Measurements from ENCODE around the gene RPP40.
A peak's percentile ranks its signal among the peaks of the same experiment; 100 is the strongest.

The RPP40 gene

DNA sequence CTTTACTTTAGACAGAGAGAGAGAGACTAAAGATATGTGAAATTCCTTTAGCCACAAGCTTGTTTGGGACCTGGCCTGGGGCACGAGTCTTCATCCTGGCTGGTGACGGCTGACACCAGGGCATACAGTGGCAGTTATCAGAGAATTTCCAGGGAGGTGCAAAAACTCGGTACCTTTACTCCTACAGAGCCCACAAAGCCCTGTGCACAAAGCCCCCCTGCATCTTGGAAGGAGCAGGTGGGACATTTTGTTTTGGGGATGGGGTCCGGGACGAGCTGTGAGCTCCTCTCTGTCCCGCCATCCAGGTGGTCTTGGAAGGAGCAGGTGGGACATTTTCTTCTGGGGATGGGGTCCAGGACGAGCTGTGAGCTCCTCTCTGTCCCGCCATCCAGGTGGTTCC is 28.9 kb downstream of the RPP40 start:
- Histone ChIP-seq H3K9me3 (ENCODE audit: control insufficient read depth, insufficient read depth, low read depth, low read length) (no peaks in the 10 kb centered on the region), H3K4me1 (ENCODE audit: control insufficient read depth, insufficient read depth, low read length) (no peaks in the 10 kb centered on the region), H3K36me3 (ENCODE audit: control insufficient read depth in 2 of 2, insufficient read depth in 1 of 2, low read length in 2 of 2) (no peaks in the 10 kb centered on the region), H3K27ac (ENCODE audit: extremely low read depth, low read depth, low read length) (no peak overlapping the region), H3K4me3 (ENCODE audit: low read depth, low read length) (no peak overlapping the region)
- ChIA-PET CTCF (interaction anchor here (0.6 to 2.0 kb wide), 3 partner anchors 24 to 56 kb away, joined by 3 to 6 read pairs (median 3); no protein-coding TSS in a partner anchor), POLR2A (no interaction called here)
- TF ChIP-seq ZNF571 (tag by site-specific recombination; IDR thresholded peaks at IDR 0.05) (no peak), HOXD13 (CRISPR knock-in tag; IDR thresholded peaks at IDR 0.05; ENCODE audit: borderline replicate concordance) (no peak), ZFP3 (tag by site-specific recombination; IDR thresholded peaks at IDR 0.05; ENCODE audit: low read depth) (peak; percentile 60; the same call in 1 of the 2 replicates), ZNF324 (tag by site-specific recombination; IDR thresholded peaks at IDR 0.05) (no peak)

DNA sequence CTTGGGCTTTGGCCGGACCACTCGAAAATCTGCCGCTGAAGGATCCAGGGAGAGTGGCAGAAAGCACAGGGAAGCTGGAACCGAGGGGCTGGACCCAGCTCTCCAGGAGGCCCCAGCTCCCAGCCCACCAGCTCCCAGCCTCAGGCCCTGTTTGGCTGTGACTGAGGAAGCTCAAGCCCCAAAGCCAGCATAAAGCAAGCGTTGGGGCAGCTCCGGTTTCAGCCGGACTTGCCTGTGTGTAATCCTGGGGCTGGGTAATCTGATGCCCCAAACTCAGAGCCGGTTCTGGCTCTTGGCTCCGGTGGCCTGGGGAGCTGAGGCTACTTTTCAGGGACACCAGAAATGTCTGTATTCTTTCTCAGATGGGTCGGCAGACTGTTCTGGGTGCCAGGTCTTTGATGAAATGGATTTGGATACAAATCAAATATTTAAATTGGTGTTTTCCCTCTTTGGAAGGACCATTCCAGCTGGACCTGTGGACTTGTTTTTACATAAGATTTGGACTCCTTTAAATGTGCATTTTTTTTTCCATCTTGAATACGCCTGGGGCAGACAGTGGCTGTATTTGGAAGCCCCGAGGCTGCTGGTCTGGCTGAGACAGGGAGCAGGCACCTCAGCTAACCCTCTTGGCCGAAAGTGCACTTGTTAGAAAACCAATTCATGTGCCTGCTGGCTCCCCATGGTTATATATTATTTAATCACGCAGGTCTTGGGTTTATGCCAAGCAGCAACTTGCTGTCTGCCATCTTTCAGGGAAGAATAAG is 29.7 kb downstream of the RPP40 start:
- H3K4me3 ChIP-seq (ENCODE audit: low read depth, low read length), result no peak overlapping the region
- POLR2A ChIA-PET, result interaction anchor here (0.6 kb wide), 1 partner anchor 320 kb away, joined by 3 read pairs; no protein-coding TSS in a partner anchor
- no peaks in the 10 kb centered on the region for H3K4me1 ChIP-seq (ENCODE audit: control insufficient read depth, insufficient read depth, low read length)
- CTCF ChIA-PET, result interaction anchor here (0.6 to 2.0 kb wide), 4 partner anchors 24 to 56 kb away, joined by 3 to 6 read pairs (median 3); no protein-coding TSS in a partner anchor
- peak; percentile 78 for TF ChIP-seq ZNF335 (tag by site-specific recombination; conservative IDR thresholded peaks at IDR 0.05)
- no peak for TF ChIP-seq ZNF830 (tag by site-specific recombination; IDR thresholded peaks at IDR 0.05; ENCODE audit: low read depth)
- TF ChIP-seq KLF9 (tag by site-specific recombination; IDR thresholded peaks at IDR 0.05; ENCODE audit: low read depth), result no peak
- TF ChIP-seq ZSCAN23 (tag by site-specific recombination; IDR thresholded peaks at IDR 0.05), result no peak
- TF ChIP-seq, protein P1, sequence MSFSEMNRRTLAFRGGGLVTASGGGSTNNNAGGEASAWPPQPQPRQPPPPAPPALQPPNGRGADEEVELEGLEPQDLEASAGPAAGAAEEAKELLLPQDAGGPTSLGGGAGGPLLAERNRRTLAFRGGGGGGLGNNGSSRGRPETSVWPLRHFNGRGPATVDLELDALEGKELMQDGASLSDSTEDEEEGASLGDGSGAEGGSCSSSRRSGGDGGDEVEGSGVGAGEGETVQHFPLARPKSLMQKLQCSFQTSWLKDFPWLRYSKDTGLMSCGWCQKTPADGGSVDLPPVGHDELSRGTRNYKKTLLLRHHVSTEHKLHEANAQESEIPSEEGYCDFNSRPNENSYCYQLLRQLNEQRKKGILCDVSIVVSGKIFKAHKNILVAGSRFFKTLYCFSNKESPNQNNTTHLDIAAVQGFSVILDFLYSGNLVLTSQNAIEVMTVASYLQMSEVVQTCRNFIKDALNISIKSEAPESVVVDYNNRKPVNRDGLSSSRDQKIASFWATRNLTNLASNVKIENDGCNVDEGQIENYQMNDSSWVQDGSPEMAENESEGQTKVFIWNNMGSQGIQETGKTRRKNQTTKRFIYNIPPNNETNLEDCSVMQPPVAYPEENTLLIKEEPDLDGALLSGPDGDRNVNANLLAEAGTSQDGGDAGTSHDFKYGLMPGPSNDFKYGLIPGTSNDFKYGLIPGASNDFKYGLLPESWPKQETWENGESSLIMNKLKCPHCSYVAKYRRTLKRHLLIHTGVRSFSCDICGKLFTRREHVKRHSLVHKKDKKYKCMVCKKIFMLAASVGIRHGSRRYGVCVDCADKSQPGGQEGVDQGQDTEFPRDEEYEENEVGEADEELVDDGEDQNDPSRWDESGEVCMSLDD (tag by site-specific recombination; IDR thresholded peaks at IDR 0.05), result no peak
- TF ChIP-seq ZXDB (tag by site-specific recombination; IDR thresholded peaks at IDR 0.05), result no peak
- TF ChIP-seq KLF10 (tag by site-specific recombination; IDR thresholded peaks at IDR 0.05), result no peak
- TF ChIP-seq ZBTB17 (tag by site-specific recombination; IDR thresholded peaks at IDR 0.05), result peak; percentile 66
- TF ChIP-seq ZNF600 (tag by site-specific recombination; IDR thresholded peaks at IDR 0.05), result peak; percentile 48; the same call in 1 of the 2 replicates
- TF ChIP-seq ZEB2 (tag by site-specific recombination; IDR thresholded peaks at IDR 0.05), result no peak
- H3K9me3 ChIP-seq (ENCODE audit: control insufficient read depth, insufficient read depth, low read depth, low read length), result no peaks in the 10 kb centered on the region
- H3K27ac ChIP-seq (ENCODE audit: extremely low read depth, low read depth, low read length), result no peak overlapping the region
- H3K36me3 ChIP-seq (ENCODE audit: control insufficient read depth in 2 of 2, insufficient read depth in 1 of 2, low read length in 2 of 2), result no peaks in the 10 kb centered on the region

DNA sequence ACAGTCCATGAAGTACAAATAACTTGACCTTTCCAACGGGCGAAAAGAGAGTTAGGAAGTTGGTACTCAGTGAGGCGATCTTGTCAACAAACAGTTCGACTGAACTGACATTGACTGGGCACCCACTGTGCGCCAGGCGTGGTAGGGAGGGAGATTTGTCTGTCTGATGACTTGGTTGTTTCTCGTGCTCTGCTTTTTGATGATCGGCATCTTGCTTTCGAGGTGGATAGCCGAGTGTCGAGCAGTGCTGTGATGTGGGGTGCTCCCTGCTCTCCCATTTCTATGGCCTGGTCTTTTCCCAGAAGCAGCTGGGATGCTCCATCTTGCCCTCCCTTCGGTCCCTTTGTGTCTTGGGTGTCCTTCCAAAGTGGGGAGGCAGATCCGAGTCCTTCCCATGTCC is 30.4 kb downstream of the RPP40 start:
- TF ChIP-seq KLF16 (tag by site-specific recombination; IDR thresholded peaks at IDR 0.05) (no peak), ZNF138 (tag by site-specific recombination; IDR thresholded peaks at IDR 0.05; ENCODE audit: borderline replicate concordance) (no peak), ZNF24 (tag by site-specific recombination; IDR thresholded peaks at IDR 0.05) (no peak), ZNF510 (tag by site-specific recombination; IDR thresholded peaks at IDR 0.05; ENCODE audit: insufficient replicate concordance) (no peak), ZNF132 (tag by site-specific recombination; IDR thresholded peaks at IDR 0.05; ENCODE audit: borderline replicate concordance) (no peak), ZNF211 (tag by site-specific recombination; IDR thresholded peaks at IDR 0.05; ENCODE audit: low read depth) (no peak), IKZF3 (tag by site-specific recombination; IDR thresholded peaks at IDR 0.05) (no peak)
- TF ChIP-seq, protein P2, sequence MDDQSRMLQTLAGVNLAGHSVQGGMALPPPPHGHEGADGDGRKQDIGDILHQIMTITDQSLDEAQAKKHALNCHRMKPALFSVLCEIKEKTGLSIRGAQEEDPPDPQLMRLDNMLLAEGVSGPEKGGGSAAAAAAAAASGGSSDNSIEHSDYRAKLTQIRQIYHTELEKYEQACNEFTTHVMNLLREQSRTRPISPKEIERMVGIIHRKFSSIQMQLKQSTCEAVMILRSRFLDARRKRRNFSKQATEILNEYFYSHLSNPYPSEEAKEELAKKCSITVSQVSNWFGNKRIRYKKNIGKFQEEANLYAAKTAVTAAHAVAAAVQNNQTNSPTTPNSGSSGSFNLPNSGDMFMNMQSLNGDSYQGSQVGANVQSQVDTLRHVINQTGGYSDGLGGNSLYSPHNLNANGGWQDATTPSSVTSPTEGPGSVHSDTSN (CRISPR knock-in tag; IDR thresholded peaks at IDR 0.05), result no peak
- Histone ChIP-seq H3K27ac (ENCODE audit: extremely low read depth, low read depth, low read length) (no peak overlapping the region), H3K4me1 (ENCODE audit: control insufficient read depth, insufficient read depth, low read length) (no peaks in the 10 kb centered on the region), H3K36me3 (ENCODE audit: control insufficient read depth in 2 of 2, insufficient read depth in 1 of 2, low read length in 2 of 2) (no peaks in the 10 kb centered on the region), H3K4me3 (ENCODE audit: low read depth, low read length) (no peak overlapping the region), H3K9me3 (ENCODE audit: control insufficient read depth, insufficient read depth, low read depth, low read length) (no peaks in the 10 kb centered on the region)
- ChIA-PET CTCF (interaction anchor here (0.6 kb wide), 2 partner anchors 49 to 167 kb away, joined by 3 read pairs; no protein-coding TSS in a partner anchor), POLR2A (no interaction called here)
